ENCODE results near the gene SUFU.

DNA sequence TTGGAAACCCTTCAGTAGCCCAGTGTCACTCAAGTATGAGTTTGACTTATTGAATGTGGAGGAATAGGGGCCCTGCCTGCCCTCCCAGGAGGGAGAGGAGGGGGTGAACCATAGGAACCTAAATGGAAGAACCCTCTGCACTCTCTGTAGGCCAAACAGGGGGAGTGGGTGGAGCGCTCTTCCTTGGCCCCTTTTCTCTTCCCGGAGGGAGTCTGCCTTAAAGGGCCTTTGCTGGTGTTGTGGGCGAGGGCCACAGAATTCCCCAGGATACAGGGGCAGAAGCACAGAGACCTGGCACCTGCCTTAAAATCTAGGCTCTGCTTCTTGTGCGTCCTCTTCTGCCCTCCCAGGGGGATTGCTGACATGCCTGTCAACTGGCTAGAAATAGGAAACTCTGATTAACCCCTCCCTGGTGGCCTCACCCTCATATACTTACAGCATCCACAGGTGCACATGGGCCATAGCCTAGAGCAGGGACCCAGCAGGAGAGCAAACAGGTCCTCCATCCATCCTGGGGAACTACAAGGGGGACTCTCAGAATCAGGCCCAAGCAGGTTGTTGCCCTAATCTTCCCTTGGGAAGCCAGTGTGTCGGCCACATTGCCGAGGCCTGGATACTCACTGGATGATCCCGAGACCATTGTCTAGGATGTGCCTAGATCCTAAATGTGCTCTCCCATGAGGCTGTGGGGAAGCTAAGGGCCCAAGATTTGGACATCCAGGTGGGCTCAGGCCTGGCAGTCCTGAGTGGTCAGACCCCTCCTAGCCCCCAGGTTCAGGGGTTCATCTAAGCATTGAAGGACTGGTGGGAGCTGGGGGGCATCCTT, 143.9 kb downstream of the SUFU start:
- TF ChIP-seq POLR2A (IDR thresholded peaks at IDR 0.05), result no peak
- TF ChIP-seq, protein P1, sequence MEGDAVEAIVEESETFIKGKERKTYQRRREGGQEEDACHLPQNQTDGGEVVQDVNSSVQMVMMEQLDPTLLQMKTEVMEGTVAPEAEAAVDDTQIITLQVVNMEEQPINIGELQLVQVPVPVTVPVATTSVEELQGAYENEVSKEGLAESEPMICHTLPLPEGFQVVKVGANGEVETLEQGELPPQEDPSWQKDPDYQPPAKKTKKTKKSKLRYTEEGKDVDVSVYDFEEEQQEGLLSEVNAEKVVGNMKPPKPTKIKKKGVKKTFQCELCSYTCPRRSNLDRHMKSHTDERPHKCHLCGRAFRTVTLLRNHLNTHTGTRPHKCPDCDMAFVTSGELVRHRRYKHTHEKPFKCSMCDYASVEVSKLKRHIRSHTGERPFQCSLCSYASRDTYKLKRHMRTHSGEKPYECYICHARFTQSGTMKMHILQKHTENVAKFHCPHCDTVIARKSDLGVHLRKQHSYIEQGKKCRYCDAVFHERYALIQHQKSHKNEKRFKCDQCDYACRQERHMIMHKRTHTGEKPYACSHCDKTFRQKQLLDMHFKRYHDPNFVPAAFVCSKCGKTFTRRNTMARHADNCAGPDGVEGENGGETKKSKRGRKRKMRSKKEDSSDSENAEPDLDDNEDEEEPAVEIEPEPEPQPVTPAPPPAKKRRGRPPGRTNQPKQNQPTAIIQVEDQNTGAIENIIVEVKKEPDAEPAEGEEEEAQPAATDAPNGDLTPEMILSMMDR (IDR thresholded peaks at IDR 0.05), result no peak
